Epithelial cell of proximal tubule (primary cell): ENCODE data around the gene CHST14. TPM values are rescaled to one million over a fixed set of nuclear protein-coding genes. Genes with fewer than 3 reads are reported as not detected.

ENCODE experiments used
- DNase-seq: peaks from one replicate; pipeline ENCODE4 v3.0.0-alpha.2; 2011; ENCODE audit warnings: low read depth
- H3K4me3 ChIP-seq: 2 replicates; pipeline ENCODE4 v1.5.1; 2011; ENCODE audit warnings: low read depth, mild to moderate bottlenecking, low read length
- CTCF ChIP-seq: conservative IDR thresholded peaks from 2 replicates; pipeline ENCODE4 v1.5.1; 2012; ENCODE audit warnings: low read depth, mild to moderate bottlenecking, low read length
- total RNA-seq: library from RNA; depleted of rRNA; stranded (reverse); fragments of >200 nt; gene quantifications from 2 replicates; pipeline ENCODE4 v1.2.3, GENCODE V29; 2015

Gene CHST14
- total RNA-seq, 1 donor from 2014 or later: 14.4 TPM

DNA sequence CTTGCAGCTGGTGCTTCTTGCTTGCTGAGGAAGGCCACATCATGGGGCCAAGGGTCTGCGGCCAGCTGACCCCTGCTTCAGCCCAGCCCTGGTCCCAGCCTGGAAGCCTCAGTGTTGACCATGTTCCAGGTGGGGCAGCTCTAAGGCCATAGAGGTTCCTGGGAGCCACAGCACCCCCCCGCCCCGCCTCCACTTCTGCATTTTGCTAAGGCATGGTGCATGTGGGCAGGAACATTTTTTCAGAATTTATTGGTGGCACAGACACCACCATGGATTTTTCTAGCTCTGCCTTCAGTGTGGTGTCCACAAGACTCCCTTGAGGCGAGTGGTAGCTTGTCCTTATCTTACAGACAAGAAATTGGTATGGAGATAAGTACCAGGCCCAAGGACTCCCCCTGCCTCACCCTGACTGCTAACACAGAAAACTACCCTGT is 1.9 kb upstream of the CHST14 start:
- TF ChIP-seq CTCF: no peak
- no peak for DNase-seq
- H3K4me3 ChIP-seq: no peak overlapping the region

DNA sequence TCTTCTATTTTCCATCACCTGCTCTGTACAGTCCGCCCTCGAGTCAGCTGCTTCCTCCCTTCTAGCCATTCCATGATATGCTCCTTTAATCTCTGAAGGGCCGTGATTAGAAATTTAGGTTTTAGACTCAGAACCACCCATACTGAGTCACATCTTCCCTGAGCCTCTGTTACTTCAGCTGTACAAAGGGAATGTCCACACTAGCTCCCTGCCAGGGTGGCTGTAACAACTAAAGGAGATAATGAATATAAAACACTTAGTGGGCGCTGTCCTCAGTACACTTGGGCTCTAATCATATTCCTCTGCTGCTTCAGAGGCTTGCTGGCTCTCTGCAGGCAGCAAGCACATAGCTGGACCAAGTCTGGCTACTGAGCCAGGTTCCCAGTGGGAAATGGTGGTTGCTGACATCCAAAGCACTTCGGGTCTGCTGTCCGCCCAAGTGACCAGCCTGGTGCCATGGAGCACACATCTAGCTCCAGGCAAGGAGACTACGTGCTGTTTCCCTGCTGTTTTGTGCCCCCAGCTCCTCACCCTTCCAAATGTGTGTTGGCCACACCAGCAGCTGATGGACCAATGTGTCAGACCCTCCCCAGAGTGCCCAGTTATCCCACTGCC is 901 bp upstream of the CHST14 start:
- H3K4me3 ChIP-seq: peak overlapping the region; percentile 61
- DNase-seq: no peak
- TF ChIP-seq CTCF: no peak

DNA sequence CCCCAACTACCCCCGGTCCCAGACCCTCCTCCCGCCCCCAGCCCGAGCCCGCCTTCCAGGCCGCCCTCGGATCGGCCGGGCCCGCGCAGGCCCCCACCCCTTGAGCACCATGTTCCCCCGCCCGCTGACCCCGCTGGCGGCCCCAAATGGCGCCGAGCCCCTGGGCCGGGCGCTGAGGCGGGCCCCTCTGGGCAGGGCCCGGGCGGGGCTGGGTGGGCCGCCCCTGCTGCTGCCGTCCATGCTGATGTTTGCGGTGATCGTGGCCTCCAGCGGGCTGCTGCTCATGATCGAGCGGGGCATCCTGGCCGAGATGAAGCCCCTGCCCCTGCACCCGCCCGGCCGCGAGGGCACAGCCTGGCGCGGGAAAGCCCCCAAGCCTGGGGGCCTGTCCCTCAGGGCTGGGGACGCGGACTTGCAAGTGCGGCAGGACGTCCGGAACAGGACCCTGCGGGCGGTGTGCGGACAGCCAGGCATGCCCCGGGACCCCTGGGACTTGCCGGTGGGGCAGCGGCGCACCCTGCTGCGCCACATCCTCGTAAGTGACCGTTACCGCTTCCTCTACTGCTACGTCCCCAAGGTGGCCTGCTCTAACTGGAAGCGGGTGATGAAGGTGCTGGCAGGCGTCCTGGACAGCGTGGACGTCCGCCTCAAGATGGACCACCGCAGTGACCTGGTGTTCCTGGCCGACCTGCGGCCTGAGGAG is 472 bp downstream of the CHST14 start:
- TF ChIP-seq CTCF: no peak
- H3K4me3 ChIP-seq: peak overlapping the region; percentile 75
- DNase-seq: no peak

- DNase-seq: no peak
- TF ChIP-seq CTCF: no peak
- peak overlapping the region; percentile 75 for H3K4me3 ChIP-seq
Measured at GRCh38 chr15:40471808-40472150, 995 bp downstream of the CHST14 start.

GRCh38 chr15:40472171-40472727 is 1.5 kb downstream of the CHST14 start:
- H3K4me3 ChIP-seq: peak overlapping the region; percentile 75
- no peak for DNase-seq
- TF ChIP-seq CTCF: no peak

DNA sequence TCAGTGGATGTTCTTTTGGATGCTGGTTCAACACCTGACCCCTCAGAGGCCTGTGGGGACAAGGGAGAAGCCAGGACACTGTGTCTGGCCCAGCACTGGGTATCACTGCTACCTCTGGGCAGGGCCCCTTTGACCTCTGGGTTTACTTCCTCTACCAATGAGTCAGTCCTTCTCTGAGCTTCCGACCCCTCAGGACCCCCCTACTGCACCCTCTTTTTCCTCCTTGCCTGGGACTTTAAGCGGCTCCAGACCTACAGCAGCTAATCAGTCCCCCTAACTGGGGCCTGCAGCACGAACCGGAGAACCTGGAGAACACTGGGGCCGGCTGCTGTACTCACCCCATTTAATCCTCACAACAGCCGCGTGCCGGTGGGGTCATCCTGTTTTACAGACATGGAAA is 3.8 kb downstream of the CHST14 start:
- DNase-seq: no peak
- no peak for TF ChIP-seq CTCF
- H3K4me3 ChIP-seq: no peak overlapping the region
